HepG2 (cell line): ENCODE measurements around the gene IFI35. TPM values are rescaled to one million over a fixed set of nuclear protein-coding genes. Genes with fewer than 3 reads are reported as not detected.
A peak's percentile ranks its signal among the peaks of the same experiment; 100 is the strongest.

ENCODE experiments used
- AGO2 ChIP-seq: fragments of 200-400 bp; formaldehyde crosslinking; optimal IDR thresholded peaks from 2 replicates; pipeline ENCODE3; 2017; ENCODE audit warnings: mild to moderate bottlenecking, low read depth, low read length, moderate library complexity
- KDM5B ChIP-seq: sonication (generic); formaldehyde crosslinking; IDR thresholded peaks from 2 replicates; pipeline ENCODE4 v1.4.0; 2020; ENCODE audit warnings: missing genetic modification reagents, mild to moderate bottlenecking, borderline replicate concordance
- REPIN1 ChIP-seq: sonication (generic); formaldehyde crosslinking; IDR thresholded peaks from 2 replicates; pipeline ENCODE4 v1.8.0; 2022; ENCODE audit warnings: missing genetic modification reagents, low read depth, mild to moderate bottlenecking, borderline replicate concordance
- SALL2 ChIP-seq: sonication (generic); formaldehyde crosslinking; IDR thresholded peaks from 2 replicates; pipeline ENCODE4 v1.8.1; 2023; ENCODE audit warnings: mild to moderate bottlenecking, missing genetic modification reagents, inconsistent platforms
- THAP11 ChIP-seq: IDR thresholded peaks from 2 replicates; pipeline ENCODE4 v1.6.1; 2016; ENCODE audit warnings: missing biosample characterization, missing genetic modification reagents
- YEATS2 ChIP-seq: sonication (generic); formaldehyde crosslinking; IDR thresholded peaks from 2 replicates; pipeline ENCODE4 v1.4.0; 2020; ENCODE audit warnings: missing genetic modification reagents, borderline replicate concordance
- ZBTB21 ChIP-seq: sonication (generic); formaldehyde crosslinking; IDR thresholded peaks from 2 replicates; pipeline ENCODE4 v1.4.0; 2020; ENCODE audit warnings: missing genetic modification reagents
- ZNF143 ChIP-seq: sonication (generic); formaldehyde crosslinking; IDR thresholded peaks from 2 replicates; pipeline ENCODE4 v1.4.0; 2020; ENCODE audit warnings: missing genetic modification reagents
- polyA plus RNA-seq, 8 experiments: library from polyadenylated mRNA; depleted of rRNA in 3 of 8; stranded (reverse) in 7 of 8; unstranded in 1 of 8; fragments of >200 nt; fragmentation: Illumina TruSeq in 4 of 8; extraction: Trizol in 4 of 8; gene quantifications; 2 replicates each; pipeline versions ENCODE4 v1.2.1 to v1.2.3, GENCODE V29; 2011 to 2016; ENCODE audit warnings: low read depth in 4 of 8, missing spikeins in 1 of 8, mixed read lengths in 1 of 8; ENCODE audit not compliant: insufficient read depth in 1 of 8
- total RNA-seq, 5 experiments: library from RNA; depleted of rRNA; stranded (reverse); fragments of >200 nt; fragmentation: Illumina TruSeq; extraction: Trizol; gene quantifications; 2 replicates each; pipeline ENCODE4 v1.2.3, GENCODE V29; 2016; ENCODE audit warnings: low read depth in 1 of 5
- TF ChIP-seq, protein P1 (sequence below): sonication (generic); formaldehyde crosslinking; IDR thresholded peaks from 2 replicates; pipeline ENCODE4 v1.5.0; 2020; ENCODE audit warnings: mild to moderate bottlenecking, missing genetic modification reagents
- TF ChIP-seq, protein P2 (sequence below): sonication (generic); formaldehyde crosslinking; IDR thresholded peaks from 2 replicates; pipeline ENCODE4 v1.9.0; 2022; ENCODE audit warnings: missing genetic modification reagents, mild to moderate bottlenecking, borderline replicate concordance
- TF ChIP-seq, protein P3 (sequence below): sonication (generic); formaldehyde crosslinking; IDR thresholded peaks from 2 replicates; pipeline ENCODE4 v1.4.0; 2020; ENCODE audit warnings: mild to moderate bottlenecking, missing genetic modification reagents
- TF ChIP-seq, protein P4 (sequence below): sonication (generic); formaldehyde crosslinking; IDR thresholded peaks from 2 replicates; pipeline ENCODE4 v1.4.0; 2020; ENCODE audit warnings: missing genetic modification reagents
- TF ChIP-seq, protein P5 (sequence below): sonication (generic); formaldehyde crosslinking; IDR thresholded peaks from 2 replicates; pipeline ENCODE4 v1.4.0; 2020; ENCODE audit warnings: missing genetic modification reagents, low read depth, mild to moderate bottlenecking, borderline replicate concordance

The IFI35 gene
- total and polyA plus RNA-seq, 2 of the 13 experiments (the other 11 are each of a cell fraction or from before 2014, with no cell fraction given) = 28.9 to 38.1 TPM

DNA sequence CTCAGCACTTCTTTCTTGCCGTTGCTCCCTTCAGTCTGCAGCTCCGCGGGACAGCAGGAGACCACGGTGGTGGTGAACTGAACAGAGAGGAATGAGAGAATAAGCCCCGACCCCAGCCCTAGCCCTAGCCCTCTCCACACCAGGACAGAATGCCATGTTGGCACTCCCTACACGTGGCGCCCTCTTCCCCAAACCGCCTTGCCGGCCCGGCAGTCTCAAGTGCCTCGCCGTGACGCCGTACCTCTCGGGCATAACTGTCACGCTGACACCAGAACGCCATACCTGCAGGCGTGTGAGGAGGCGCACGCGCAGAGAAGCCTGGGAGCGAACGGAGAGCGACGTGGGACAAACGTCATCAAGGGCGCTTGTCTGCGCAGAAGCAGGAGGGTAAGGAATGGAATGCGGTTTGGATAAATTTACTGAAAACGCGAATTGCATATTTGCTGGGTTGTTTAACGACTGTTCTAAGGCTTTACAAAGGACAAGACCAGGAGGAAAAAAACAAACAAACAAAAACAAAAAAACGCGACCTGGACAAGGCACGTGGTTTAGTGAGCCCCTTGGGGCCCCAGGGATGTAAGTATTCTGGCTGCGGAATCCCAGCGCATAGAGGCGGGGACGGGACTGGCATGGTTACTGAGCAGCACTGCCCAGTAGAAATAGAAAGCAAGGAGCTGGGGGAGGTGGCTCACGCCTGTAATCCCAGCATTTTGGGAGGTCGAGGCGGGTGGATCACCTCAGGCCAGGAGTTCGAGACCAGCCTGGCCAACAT is 42.2 kb upstream of the IFI35 start, which contains the start of gene AARSD1 (continued):
- TF ChIP-seq, protein P1, sequence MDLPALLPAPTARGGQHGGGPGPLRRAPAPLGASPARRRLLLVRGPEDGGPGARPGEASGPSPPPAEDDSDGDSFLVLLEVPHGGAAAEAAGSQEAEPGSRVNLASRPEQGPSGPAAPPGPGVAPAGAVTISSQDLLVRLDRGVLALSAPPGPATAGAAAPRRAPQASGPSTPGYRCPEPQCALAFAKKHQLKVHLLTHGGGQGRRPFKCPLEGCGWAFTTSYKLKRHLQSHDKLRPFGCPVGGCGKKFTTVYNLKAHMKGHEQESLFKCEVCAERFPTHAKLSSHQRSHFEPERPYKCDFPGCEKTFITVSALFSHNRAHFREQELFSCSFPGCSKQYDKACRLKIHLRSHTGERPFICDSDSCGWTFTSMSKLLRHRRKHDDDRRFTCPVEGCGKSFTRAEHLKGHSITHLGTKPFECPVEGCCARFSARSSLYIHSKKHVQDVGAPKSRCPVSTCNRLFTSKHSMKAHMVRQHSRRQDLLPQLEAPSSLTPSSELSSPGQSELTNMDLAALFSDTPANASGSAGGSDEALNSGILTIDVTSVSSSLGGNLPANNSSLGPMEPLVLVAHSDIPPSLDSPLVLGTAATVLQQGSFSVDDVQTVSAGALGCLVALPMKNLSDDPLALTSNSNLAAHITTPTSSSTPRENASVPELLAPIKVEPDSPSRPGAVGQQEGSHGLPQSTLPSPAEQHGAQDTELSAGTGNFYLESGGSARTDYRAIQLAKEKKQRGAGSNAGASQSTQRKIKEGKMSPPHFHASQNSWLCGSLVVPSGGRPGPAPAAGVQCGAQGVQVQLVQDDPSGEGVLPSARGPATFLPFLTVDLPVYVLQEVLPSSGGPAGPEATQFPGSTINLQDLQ (CRISPR knock-in tag) = no peak
- peak; percentile 85 for TF ChIP-seq THAP11 (CRISPR knock-in tag)
- TF ChIP-seq AGO2 = no peak
- TF ChIP-seq, protein P2, sequence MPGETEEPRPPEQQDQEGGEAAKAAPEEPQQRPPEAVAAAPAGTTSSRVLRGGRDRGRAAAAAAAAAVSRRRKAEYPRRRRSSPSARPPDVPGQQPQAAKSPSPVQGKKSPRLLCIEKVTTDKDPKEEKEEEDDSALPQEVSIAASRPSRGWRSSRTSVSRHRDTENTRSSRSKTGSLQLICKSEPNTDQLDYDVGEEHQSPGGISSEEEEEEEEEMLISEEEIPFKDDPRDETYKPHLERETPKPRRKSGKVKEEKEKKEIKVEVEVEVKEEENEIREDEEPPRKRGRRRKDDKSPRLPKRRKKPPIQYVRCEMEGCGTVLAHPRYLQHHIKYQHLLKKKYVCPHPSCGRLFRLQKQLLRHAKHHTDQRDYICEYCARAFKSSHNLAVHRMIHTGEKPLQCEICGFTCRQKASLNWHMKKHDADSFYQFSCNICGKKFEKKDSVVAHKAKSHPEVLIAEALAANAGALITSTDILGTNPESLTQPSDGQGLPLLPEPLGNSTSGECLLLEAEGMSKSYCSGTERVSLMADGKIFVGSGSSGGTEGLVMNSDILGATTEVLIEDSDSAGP (CRISPR knock-in tag) = 0 out of 2 replicates have a peak, but pooled peaks have one; percentile 56
- TF ChIP-seq, protein P3, sequence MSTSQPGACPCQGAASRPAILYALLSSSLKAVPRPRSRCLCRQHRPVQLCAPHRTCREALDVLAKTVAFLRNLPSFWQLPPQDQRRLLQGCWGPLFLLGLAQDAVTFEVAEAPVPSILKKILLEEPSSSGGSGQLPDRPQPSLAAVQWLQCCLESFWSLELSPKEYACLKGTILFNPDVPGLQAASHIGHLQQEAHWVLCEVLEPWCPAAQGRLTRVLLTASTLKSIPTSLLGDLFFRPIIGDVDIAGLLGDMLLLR (CRISPR knock-in tag) = peak; percentile 58; the same call in 1 of the 2 replicates
- TF ChIP-seq KDM5B (CRISPR knock-in tag) = peak; percentile 26; the same call in 1 of the 2 replicates
- 0 out of 2 replicates have a peak, but pooled peaks have one; percentile 38 for TF ChIP-seq SALL2
- peak; percentile 86 for TF ChIP-seq ZBTB21
- 0 out of 2 replicates have a peak, but pooled peaks have one; percentile 48 for TF ChIP-seq REPIN1
- TF ChIP-seq ZNF143 = peak; percentile 88
- TF ChIP-seq, protein P4, sequence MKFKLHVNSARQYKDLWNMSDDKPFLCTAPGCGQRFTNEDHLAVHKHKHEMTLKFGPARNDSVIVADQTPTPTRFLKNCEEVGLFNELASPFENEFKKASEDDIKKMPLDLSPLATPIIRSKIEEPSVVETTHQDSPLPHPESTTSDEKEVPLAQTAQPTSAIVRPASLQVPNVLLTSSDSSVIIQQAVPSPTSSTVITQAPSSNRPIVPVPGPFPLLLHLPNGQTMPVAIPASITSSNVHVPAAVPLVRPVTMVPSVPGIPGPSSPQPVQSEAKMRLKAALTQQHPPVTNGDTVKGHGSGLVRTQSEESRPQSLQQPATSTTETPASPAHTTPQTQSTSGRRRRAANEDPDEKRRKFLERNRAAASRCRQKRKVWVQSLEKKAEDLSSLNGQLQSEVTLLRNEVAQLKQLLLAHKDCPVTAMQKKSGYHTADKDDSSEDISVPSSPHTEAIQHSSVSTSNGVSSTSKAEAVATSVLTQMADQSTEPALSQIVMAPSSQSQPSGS = no peak
- TF ChIP-seq, protein P5, sequence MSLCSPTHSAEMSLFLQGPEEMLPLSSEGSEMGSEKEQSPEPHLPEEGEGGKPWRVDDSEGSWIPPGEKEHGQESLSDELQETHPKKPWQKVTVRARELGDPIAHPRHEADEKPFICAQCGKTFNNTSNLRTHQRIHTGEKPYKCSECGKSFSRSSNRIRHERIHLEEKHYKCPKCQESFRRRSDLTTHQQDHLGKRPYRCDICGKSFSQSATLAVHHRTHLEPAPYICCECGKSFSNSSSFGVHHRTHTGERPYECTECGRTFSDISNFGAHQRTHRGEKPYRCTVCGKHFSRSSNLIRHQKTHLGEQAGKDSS (CRISPR knock-in tag) = peak; percentile 76; the same call in 1 of the 2 replicates
- TF ChIP-seq YEATS2 (CRISPR knock-in tag) = peak; percentile 44; the same call in 1 of the 2 replicates
